ENCODE results near the gene THUMPD1. TPM values are rescaled to one million over a fixed set of nuclear protein-coding genes. Genes with fewer than 3 reads are reported as not detected.
"Not testable (repeated sequence)": the region's sequence is repeated elsewhere in the genome, so short reads cannot be mapped to it uniquely, and the experiment has no call there.

Gene THUMPD1
- total RNA-seq, 4 donors from 2014 or later, result 26.5 to 58.0 (median 44.1) TPM

GRCh38 chr16:20761175-20761574, 19.6 kb upstream of the THUMPD1 start:
- H3K27ac ChIP-seq, result no peak overlapping the region
- intact Hi-C loops (cut with DNase I), result no loop called here
- H3K36me3 ChIP-seq, result no peaks in the 10 kb centered on the region
- no peak overlapping the region for H3K4me3 ChIP-seq
- no peaks in the 10 kb centered on the region for H3K27me3 ChIP-seq
- peaks cover 0 to 28% (median 0%) of the 10 kb centered on the region in 3 donors for H3K4me1 ChIP-seq
- WGBS, 2 donors, result 75 to 80% methylated on average over 1 of the region's 1 CpG
- no peaks in the 10 kb centered on the region for H3K9me3 ChIP-seq
- no peak for DNase-seq
- no peak for TF ChIP-seq CTCF (IDR thresholded peaks at IDR 0.05)
- no peak for TF ChIP-seq POLR2A (IDR thresholded peaks at IDR 0.05)

GRCh38 chr16:20760346-20760745, 18.7 kb upstream of the THUMPD1 start:
- no peak overlapping the region for H3K27ac ChIP-seq
- no peak for TF ChIP-seq CTCF (IDR thresholded peaks at IDR 0.05)
- no peak for TF ChIP-seq POLR2A (IDR thresholded peaks at IDR 0.05)
- no peaks in the 10 kb centered on the region for H3K27me3 ChIP-seq
- no peaks in the 10 kb centered on the region for H3K9me3 ChIP-seq
- WGBS, 2 donors, result 58 to 72% methylated on average over 2 of the region's 2 CpGs
- no peak for DNase-seq
- H3K4me3 ChIP-seq, result no peak overlapping the region
- intact Hi-C loops (cut with DNase I), result no loop called here
- H3K4me1 ChIP-seq, result peaks cover 0 to 28% (median 0%) of the 10 kb centered on the region in 3 donors
- H3K36me3 ChIP-seq, result no peaks in the 10 kb centered on the region

- H3K4me3 ChIP-seq; H3K27ac ChIP-seq; H3K36me3 ChIP-seq; intact Hi-C loops (cut with DNase I); DNase-seq; H3K4me1 ChIP-seq; H3K27me3 ChIP-seq; H3K9me3 ChIP-seq: not testable (repeated sequence)
- WGBS, 2 donors, result no CpG with 5 or more reads among the region's 5 CpGs
Observed at GRCh38 chr16:20755799-20756198, 14.2 kb upstream of the THUMPD1 start.

- 67 to 76% methylated on average over 1 of the region's 1 CpG for WGBS, 2 donors
- no peak for DNase-seq
- TF ChIP-seq CTCF (IDR thresholded peaks at IDR 0.05) (no peak), POLR2A (IDR thresholded peaks at IDR 0.05) (no peak)
- no peaks in the 10 kb centered on the region for H3K9me3 ChIP-seq
- intact Hi-C loops (cut with DNase I), result no loop called here
- H3K36me3 ChIP-seq, result no peaks in the 10 kb centered on the region
- no peak overlapping the region for H3K4me3 ChIP-seq
- H3K4me1 ChIP-seq, result no peaks in the 10 kb centered on the region
- H3K27me3 ChIP-seq, result no peaks in the 10 kb centered on the region
- H3K27ac ChIP-seq, result no peak overlapping the region
Observed at GRCh38 chr16:20755238-20755637, 13.6 kb upstream of the THUMPD1 start.

- Histone ChIP-seq H3K27ac (no peak overlapping the region), H3K4me1 (no peaks in the 10 kb centered on the region), H3K9me3 (no peaks in the 10 kb centered on the region), H3K36me3 (no peaks in the 10 kb centered on the region), H3K4me3 (no peak overlapping the region), H3K27me3 (no peaks in the 10 kb centered on the region)
- WGBS, 2 donors, result 50 to 60% methylated on average over 1 of the region's 1 CpG
- intact Hi-C loops (cut with DNase I), result no loop called here
- no peak for TF ChIP-seq CTCF (IDR thresholded peaks at IDR 0.05)
- TF ChIP-seq POLR2A (IDR thresholded peaks at IDR 0.05), result no peak
- DNase-seq, result no peak
Observed at GRCh38 chr16:20753727-20754126, 12.1 kb upstream of the THUMPD1 start.

GRCh38 chr16:20750558-20750957, 8.9 kb upstream of the THUMPD1 start:
- Histone ChIP-seq H3K36me3 (no peaks in the 10 kb centered on the region), H3K27me3 (no peaks in the 10 kb centered on the region), H3K9me3 (peaks cover 0 to 11% (median 0%) of the 10 kb centered on the region in 3 donors), H3K27ac (no peak overlapping the region), H3K4me3 (no peak overlapping the region), H3K4me1 (no peaks in the 10 kb centered on the region)
- WGBS, 2 donors, result 83 to 86% methylated on average over 1 of the region's 1 CpG
- no peak for TF ChIP-seq CTCF (IDR thresholded peaks at IDR 0.05)
- no peak for TF ChIP-seq POLR2A (IDR thresholded peaks at IDR 0.05)
- no peak for DNase-seq
- intact Hi-C loops (cut with DNase I), result no loop called here
